Embryonic facial prominence (tissue), 1 donor: ENCODE results near the gene GTF2F2.

Experiments
- DNase-seq: peaks from one replicate; pipeline ENCODE4 v3.0.0-alpha.2; 2016; ENCODE audit errors: extremely low spot score

Gene GTF2F2, protein sequence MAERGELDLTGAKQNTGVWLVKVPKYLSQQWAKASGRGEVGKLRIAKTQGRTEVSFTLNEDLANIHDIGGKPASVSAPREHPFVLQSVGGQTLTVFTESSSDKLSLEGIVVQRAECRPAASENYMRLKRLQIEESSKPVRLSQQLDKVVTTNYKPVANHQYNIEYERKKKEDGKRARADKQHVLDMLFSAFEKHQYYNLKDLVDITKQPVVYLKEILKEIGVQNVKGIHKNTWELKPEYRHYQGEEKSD

DNA sequence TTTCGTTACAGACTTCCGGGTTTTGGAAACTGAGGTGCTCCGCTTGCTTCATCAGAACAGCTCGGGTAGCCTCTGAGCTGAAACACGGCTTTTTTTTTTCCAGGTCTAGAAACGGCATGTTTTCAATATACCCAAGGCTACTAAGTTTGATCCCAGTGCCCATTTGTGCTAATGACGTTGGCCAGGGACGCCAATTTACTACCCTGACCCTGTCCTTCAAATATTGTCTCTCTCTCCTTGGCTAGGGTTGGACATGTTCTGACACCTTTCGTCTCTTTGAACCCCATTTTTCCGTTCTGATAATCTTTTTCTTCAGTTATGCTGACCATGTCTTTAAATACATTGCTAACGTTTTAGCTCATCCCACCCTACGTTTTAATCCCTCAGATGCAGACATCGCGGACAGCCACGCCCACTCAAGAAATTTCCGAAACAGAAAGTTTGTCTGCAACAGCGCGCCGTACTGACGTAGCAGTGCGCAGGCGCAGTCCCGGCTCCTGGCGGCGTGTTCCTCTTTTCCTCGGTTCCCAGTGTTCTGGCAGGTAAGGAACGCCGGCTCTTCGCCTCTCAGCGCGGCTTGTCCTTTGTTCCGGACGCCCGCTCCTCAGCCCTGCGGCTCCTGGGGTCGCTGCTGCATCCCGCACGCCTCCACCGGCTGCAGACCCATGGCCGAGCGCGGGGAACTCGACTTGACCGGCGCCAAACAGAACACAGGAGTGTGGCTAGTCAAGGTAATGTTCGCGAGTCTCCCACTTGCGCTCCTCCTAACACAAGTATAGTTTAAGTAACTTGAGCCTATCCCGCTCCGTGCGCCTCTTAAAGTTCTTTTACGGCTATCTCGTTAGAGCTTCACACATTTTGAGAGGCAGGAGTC lies at the start of gene GTF2F2:
GTF2F2 (plus strand) TSS at position 520 of the 874 bp plus-strand sequence; CDS start at position 666, 146 bp downstream.
- peak; percentile 88 for DNase-seq

DNA sequence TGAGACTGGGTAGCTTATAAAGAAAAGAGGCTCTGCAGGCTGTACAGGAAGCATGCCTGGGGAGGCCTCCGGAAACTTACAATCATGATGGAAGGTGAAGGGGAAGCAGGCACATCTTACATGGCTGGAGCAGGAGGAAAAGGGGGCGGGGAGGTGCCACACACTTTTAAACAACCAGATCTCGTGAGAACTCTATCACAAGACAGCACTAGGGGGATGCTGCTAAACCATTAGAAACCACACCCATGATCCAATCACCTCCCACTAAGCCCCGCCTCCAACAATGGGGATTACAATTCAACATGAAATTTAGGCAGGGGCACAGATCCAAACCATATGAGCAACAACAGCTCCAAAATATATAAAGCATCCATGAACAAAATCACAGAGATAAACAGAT lies 46.5 kb upstream of the GTF2F2 start:
- no peak for DNase-seq

DNA sequence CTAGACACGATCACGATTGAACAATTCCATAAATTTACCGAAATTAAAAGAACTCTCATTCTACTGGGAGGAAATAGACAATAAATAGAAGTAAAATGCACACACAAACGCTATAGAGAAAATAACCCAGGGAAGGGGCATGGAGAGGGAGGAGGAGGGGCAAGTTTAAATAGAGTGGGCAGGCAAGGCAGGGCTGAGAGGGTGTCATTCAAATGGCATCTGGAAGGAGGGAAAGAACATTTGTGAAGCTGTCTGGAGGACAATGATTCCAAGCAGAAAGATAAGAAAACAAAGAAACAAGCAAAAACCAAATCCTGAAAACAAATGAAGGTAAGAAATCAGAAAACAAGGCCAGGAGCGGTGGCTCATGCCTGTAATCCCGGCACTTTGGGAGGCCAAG lies 45.6 kb upstream of the GTF2F2 start:
- DNase-seq: no peak

DNA sequence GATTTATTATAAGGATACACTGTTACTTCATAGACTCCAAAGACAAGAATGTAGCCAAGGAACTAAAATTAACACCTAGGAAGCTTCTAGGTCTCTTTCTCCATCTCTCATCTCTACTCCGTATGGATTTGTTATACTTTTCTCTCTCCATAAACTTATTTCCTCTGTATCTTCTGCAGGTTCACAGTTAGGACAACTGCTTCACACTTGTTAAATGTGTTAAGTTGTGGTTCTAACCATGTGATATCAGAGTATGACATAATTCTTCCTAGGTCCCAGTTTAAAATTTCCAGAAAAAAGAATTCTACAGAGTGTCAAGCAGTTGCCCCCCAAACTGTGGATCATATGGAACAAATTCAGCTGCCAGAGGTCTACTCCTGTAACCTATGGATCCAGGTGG lies 42.3 kb upstream of the GTF2F2 start:
- DNase-seq: no peak

DNA sequence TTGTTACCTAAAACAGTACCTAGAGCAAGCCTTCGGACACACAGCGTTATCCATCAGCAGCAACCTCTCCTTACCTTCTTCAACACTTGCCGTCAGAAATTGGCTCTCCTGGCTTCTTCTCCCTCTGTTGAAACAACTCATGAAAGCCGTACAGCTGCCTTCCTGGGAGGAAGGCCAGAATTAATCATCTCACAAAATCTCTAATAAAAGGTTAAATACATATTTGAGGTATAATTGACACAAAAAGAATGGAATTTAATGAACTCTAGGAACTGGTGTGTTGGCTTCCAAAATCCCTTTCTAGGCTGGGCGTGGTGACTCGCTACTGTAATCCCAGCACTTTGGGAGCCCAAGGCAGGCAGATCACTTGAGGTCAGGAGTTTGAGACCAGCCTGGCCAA lies 37.3 kb upstream of the GTF2F2 start:
- DNase-seq: no peak

DNA sequence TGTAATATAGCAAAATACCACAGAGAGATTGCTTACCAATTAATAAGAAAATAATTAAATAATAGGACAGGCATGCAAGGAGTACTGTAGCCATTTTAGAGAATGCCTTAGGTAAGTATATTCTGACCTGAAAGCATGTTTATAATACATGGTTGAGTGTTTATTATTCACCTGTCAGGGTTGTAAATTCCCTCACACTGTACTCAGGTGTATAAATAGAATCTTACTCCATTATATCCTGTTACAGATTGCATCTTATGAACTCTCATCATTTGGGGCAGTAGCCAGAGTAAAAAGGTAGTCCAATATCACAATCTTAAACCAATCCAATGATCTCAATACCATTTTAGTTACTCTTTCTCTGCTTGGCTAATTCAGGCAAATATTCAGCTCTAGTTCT lies 35.8 kb upstream of the GTF2F2 start:
- DNase-seq: no peak

DNA sequence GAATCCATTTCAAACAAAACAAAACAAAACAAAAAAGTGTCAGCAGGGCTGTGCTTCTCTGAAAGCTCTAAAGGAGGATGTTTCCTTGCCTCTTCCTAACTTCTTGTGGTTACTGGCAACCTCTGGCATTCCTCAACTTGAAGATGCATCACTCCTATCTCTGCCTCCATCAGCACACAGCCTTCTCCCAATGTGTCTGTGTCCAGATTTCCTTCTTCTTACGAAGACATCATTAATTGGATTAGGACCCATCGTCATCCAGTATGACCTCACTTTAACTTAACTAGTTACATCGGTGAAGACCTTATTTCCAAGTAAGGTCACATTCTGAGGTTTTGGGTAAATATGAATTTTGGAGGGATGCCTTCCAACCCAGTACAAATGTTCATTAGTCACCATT lies 33.8 kb upstream of the GTF2F2 start:
- DNase-seq: no peak

DNA sequence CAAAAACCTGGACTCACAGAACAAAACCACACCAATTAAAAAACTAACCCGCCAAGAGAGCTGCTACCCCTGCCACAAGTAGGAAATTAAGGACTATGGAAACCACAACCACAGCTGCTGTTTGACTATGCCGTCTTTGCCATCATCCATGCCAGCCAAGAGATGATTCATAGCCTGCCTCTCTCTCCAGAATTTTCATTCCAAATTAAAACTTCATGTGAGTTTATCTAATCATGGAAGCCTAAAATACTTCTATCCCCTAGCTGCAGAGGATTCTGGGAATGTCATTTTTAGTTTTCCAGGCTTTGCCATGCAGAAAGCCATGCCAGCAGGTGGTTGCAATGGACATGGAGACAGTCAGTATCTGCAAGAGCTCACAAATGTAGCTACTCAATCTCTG lies 27.6 kb upstream of the GTF2F2 start:
- no peak for DNase-seq

DNA sequence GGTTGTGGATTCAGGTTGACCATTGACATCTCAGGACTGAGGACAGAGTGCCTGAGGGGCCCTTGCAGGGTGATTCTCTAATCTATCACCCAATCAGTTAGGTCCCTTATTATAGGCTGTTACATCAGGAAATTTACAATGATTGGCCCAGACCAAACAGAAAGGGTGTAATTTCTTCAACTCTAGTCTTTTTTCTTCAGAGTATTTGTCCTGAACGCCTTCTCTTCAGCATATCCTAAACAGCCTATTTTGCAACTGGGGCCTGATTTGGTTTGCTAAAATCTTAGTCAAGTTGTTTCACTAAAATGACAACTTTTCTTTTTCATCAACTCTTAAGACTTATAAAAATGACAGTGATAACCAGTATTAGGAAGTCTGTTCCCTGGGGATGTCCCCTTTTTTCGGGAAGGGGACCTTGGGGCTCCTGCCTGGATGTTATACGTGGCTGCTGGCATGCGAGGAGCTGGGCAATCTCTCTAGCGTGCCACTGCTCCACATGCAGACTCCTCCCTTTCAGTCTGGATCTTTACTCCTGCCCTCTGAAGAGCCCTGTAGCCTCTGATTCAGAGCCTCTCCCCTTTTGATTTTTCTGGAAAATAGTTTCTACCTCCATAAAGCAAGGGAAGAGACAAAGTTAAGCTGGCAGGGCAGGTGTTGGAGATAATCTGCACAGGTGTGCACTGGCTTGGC lies 19.6 kb upstream of the GTF2F2 start:
- no peak for DNase-seq

DNA sequence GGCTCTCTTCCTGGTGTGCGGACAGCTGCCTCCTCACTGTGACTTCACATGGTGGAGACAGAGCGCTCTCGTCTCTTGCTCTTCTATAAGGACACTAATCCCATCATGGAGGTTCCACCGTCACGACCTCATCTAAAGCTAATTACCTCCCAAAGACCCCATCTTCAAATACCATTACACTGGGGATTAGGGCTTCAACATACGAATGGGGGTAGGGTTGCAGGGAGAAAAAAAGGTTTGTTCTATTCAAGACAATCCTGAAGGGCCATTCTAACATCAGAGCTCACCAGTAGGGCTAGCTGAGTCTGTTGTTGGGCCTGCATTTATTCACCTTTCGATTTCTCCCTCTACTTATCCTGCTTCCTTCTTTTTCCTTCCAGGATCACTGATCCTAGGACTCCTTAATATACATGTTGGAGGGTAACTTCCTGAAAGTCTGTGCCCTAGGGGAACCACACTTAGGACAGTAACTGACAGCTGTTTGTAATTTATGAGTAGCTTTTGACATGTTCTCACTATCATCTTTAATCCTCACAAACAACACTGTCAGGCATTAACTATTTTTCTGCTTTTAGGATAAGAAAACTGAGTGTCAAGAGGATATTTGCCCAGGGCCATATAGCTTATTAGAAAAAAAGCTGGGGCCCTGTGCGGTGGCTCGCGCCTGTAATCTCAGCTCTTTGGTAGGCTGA lies 18.8 kb upstream of the GTF2F2 start:
- DNase-seq: no peak

DNA sequence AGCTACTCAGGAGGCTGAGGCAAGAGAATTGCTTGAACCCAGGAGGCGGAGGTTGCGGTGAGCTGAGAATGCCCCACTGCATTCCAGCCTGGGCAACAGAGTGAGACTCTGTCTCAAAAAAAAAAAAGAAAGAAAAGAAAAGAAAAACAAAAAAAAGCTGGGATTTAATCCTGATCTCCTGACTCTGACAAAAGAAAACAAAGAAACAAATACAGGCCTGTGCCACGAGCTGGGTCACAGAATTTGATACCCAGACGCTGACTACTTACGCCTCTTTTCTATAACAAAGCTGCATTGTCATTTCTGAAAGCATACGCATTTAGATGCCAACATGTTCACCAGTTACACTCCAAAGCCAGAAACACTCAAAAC lies 18.2 kb upstream of the GTF2F2 start:
- DNase-seq: no peak

DNA sequence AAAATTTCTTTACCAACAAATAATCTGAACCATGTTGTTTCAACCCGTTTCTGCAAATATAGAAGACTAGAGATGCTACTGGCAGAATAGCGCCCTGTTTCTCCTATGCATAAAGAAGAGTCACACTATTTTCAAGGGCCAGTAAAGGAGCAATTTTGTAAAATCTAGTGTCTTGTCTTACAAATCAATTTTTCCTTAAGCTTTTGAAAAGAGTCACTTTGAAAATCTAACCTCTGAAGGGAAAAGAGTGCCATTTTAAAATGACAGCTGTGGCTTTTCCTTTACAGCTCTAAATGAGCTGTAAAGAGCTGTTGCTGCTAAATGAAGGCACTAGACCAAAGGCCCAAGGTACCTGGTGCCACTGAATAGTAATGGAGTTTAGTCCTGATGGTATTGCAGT lies 16.9 kb upstream of the GTF2F2 start:
- DNase-seq: no peak

DNA sequence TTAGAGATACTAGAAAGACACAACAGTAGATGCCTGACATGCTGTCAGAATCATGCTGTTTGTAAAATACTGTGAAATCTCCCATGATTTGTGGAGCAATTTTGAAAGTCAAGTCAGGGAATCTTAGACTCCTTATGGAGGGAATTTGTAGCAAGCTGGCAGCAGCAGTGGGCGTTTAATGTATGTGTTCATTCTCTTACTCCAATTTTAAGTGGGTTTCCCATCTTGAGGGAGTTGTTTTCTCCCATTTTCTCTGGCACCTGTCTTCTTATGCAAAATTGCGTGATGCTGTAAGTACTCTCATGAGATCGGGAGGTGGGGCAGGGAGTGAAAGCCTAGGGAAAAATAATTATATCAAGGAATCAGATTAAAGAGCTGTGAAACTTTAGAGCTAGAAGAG lies 16.0 kb upstream of the GTF2F2 start:
- DNase-seq: no peak

DNA sequence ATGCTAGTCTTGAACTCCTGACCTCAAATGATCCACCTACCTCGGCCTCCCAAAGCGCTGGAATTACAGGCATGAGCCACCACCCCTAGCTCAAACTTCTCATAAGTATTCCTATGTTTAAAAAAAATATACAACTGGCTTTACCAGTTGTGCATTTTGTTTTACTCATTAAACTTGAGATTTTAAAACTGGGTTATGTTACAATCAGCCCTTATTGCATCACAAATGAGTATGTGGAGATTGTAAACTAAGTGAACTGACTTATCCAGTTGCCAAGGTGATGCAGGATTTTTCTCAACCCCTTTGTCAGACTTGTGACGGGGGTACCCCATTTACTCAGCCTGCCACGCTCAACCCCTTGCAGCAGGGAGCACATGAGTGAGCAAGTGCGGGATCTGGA lies 14.4 kb upstream of the GTF2F2 start:
- DNase-seq: no peak

DNA sequence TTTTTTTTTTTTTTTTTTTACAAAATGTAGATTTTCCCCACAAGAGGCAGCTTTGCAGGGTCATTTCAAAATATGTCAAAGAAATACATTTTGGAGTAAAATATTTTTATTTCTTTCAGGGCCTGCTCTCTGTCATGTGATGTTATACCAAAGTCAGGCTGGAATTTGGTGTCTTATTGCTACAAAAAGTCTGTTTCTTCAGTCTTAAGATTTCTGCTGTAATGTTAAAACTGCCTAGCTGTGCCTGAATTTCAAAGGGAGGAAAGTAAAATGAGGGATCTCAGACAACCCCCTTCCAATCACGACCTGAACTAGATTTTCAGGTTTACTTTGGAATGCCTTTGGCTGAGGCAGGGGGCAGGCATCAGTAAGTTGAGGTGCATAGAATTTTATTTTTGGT lies 12.8 kb upstream of the GTF2F2 start:
- no peak for DNase-seq

DNA sequence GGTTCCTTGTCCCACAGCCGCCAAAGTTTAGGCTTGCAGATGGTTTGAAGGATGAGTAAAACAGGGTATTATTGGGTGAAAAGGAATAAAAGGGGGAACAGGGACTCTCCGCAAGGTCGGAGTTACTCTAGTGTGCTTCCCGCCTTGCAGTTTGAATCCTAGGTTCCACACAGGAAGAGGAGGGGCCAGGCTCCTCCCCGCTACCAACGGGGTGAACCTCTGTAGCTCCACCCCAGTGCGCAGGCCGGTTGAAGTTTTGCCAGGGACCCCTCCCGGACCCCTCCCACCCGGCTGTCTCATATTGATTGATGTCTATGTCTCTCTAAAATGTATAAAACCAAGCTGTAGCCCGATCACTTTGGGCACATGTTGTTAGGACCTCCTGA lies 11.6 kb upstream of the GTF2F2 start:
- DNase-seq: no peak

DNA sequence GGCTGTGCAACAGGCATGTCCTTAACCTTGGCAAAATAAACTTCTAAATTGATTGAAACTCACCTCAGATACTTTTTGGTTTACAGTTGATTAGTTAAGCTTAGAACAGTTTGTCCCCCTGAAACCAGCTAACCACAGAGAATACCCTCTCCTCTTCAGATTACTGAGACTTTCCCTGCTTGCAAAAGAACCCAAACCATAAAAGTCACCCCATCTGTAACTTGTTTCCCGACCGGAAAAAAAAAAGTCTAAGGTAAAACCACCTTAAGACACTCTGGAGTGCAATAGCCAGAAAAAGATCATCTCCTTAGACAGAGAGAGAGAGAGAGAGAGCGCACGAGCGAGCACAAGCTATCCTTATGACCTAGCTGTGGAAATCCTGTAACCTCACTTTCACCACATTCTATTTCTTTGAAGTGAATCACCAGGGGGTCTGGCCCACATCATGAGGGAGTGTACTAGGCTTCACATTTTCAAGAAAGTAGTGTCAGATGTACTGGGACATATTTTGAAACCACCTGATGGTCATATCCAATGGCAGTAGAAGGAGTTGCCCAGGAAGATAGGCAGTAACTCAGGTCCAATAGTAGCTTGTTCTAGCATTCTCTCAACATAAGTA lies 11.1 kb upstream of the GTF2F2 start:
- DNase-seq: no peak

DNA sequence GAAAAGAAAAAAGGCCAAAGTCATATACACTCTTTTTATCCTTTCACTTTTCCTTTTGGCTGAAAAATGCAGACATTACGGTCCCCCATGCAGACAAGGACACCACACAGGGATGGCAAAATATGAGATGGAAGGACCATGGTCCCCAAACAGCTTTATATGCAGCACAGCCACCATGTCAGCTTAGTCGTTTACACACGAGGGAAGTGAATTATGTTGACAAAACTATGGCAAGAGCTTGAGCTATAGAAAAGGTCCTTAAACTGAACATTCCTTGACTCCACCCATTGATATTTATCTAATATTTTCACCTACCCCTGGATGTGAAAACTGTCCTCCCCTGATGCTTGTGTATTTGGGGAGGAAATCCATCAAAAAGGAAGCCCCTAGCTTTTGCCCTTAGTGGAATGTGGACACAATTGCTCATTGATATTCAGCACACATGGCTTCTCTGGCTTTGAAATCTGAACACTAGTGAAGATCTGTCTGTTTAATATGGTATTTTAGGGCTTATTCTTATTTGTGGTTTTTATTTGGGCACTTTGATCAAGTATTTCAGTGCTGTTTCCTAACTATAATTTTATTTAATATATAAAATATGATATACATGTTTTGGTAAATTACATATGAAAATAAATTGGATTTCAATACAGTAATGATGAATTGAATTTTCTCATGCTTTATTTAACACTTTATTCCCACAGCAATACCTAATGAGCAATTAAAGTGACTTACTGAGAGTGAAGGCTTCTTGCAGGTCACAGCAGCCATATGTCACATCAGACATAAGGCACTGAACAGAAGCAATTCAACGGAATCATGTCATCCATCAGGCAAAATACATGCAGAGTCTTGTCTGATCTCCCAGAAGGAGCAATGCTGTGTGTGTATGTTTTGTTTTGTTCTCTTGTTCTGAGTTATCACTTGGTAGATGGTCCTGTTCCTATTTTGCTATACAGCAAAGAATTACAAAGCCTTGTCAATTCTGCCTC lies 6.8 kb upstream of the GTF2F2 start:
- no peak for DNase-seq

DNA sequence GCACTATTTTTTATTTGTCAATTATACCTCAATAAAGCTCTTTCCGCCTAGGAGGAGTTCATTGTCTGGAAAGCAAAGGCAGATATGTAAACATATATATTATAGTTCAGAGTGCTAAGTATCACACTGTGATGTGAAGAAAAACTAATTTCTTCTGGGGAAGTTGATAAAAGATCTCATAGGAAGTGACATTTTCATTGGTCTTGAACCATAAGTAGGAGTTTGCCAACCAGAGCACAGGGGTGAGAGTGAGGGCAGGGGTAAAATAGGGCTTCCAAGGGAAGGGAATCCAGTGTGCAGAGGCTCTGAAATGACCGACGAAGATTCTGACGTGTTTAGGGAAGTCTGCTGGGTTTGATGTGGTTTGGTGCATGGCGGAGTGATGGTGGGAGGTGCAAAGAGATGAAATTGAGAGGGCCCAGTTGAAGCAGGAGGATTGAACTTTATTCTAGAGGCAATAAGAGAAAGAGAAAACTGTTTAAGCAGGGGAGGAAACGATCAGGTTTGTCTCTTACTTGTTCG lies 780 bp upstream of the GTF2F2 start:
- peak; percentile 29 for DNase-seq
